Fibroblast of skin of abdomen (primary cell): Measurements from ENCODE around the gene NKD2.
A peak's percentile ranks its signal among the peaks of the same experiment; 100 is the strongest.
"Not testable (repeated sequence)": the region's sequence is repeated elsewhere in the genome, so short reads cannot be mapped to it uniquely, and the experiment has no call there.

Experiments used
- DNase-seq: peaks from one replicate; pipeline ENCODE4 v3.0.0-alpha.2; 2013

The NKD2 gene

DNA sequence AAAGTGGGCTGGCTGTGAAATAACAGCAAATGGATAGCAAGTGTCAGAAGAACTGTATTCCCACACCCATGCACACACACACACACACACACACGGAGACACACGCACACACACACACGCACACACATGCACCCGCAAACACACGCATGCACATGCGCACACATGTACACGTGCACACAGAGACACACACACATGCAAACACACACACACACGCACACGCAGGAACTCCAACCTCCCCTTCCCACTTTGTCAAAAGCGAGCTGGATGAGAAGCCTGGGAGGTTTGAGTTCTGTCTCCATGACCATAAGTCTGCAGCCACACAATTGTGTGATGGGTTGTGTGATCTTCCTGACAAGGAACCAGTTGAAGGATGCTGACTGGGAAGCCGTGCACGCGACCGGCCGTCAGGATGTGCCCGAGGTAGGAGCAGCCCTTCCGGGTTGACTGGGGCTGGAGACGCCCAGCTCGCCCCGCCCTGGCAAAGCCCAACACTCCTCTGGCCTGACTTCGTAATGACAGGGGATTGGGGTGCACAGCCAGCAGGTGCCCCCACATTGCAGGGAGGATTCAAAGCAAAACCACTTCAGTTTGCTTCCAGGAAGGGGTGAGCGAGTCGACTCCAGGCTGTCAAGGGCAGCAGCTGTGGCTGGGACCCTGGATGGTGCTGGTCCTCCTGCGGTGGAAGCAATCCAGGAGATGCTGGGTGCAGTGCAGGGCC lies 29.3 kb upstream of the NKD2 start:
- DNase-seq = no peak

DNA sequence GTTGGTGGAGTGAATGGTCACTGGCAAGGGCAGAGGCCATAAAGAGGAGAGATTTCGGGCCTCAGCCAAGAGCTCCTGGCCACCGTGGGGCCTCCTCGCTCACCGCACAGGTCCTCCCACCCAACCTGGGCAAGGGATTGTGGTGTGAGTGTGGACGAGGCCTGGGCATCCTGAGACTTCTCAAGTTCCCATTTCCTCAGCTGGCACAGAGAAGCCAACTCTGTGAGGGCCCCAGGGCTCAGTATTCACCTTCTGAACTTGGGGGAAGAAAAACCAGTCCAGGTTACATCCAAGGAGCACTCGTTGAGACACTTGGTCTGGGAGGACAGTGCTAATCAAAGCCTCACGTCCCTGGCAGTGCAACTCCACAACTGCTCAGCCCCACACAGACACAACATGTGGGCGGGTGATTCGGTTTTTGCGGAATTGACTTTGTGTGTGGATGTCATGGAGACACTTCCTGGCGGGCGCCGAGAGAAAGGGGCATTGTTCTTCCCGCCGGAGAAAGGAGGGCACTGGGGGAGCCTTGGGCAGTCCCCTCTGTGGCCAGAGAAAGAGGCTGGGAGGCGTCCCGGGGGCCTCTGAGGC lies 28.5 kb upstream of the NKD2 start:
- DNase-seq = no peak

DNA sequence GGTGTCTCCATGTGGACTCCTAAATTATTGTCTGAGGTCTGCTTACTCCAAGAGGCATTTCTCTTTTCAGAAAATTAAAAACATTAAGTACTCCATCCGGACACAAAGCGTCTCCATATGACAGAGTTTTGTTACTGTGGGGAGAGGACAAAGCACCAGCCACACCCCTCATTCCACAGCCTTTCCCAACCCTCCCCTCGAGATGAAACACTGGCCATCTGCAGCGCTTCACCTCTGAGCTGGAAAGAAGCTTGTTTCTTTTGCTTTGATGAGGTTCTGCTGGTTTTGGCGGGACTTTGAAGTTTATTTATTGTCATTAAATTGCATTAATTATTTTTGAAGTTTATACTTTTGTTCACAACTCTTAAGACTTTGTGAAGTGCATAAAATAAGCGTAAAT lies 27.6 kb upstream of the NKD2 start:
- peak; percentile 42 for DNase-seq

DNA sequence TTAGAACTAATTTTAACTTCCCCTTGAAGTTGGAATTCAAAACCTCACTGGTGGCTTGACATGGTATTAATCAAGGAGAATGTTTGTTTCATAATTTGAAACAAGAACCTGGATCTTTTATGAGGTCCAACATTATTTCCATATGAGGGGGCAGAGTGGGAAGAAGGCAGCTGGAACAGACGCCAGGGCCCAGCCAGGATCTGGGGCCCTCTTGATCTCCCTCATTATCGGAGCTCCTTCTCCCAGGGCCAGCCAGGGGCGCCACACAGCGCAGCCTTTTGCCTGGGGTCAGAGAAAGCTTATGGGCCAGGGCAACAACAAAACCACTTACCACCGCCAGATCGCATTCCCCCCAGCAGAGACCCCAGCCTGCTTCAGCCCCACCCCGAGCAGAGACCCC lies 27.1 kb upstream of the NKD2 start:
- no peak for DNase-seq

DNA sequence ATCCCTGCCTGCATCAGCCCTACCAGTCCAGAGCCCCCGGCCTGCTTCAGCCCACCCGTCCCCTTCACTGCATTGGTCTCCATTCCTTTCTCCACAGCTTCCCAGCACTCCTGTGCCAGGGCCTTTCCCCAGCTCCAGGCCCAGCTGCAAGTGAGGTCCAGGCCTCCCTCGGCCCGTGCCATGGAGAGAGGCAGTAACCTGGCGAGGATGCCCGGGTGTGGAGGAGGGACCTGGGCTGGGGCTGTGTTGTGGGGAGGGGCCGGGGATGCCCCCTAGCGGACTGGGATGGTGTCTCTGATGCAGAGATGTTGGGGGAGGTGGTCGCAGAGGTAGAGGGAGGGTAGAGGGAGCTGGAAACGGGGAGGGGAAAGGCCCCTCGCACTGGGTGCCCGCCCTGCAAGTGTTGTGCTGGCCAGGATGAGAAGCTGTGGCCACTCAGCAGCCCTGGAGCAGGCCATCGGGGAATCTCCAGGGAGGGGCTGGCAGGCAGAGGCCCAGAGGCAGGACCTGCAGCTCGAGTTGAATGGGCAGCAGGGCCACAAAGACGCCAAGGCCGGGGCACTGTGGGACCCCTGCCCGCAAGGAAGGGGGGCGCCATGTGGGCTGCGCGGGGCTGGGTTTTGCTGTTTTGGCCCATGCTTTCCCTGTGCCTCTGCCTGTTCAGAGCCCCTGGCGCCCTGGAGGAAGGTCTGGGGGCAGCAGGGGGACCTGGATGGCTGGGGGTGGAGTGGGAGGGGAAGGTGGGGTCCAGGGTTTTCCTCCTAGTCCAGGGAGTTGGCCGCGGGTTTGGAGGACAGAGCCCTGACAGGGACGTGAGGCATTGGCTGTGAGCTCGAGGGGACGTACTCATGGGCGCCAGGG lies 26.0 kb upstream of the NKD2 start:
- no peak for DNase-seq

DNA sequence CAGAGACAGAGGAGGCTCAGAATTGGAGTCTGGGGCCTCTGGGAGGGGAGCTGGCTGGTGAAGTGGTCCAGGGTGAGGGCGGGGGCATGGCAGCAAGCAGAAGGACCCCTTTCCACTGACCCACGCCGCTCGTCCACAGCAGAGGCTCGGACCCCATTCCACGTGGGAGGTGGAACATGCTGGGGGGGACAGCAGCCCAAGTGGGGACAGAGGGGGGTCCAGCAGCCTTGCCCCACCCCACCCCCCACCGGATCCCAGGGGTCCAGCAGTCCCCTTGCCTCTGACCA lies 25.4 kb upstream of the NKD2 start:
- DNase-seq = no peak

DNA sequence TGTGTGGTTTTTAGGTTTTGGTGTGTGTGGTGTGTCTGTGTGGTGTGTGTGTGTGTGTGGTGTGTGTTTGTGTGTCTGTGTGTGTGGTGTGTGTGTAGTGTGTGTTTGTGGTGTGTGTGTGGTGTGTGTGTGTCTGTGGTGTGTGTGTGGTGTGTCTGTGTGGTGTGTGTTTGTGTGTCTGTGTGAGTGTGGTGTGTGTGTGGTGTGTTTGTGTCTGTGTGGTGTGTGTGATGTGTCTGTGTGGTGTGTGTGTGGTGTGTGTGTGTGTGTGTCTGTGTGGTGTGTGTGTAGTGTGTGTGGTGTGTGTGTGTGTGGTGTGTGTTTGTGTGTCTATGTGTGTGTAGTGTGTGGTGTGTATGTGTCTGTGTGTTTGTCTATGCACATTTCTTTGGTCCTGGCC lies 25.0 kb upstream of the NKD2 start:
- no peak for DNase-seq

DNA sequence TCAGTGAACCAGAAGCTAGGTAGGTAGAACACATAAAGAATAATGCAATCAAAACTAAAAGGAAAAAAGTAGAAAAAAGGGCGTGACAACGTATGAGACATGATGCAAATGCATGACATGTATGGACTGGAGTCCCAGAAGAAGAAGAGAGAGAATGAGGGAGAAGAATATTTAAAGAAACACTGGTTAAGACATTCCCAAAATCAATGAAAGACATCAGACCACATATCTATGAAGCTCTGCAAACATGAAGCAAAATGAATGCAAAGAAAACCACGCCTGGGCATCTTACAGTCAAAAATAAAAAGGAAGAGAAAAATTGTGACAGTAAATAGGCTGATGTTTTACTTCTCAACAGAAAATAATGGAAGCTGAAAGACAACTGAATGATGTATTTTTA lies 23.8 kb upstream of the NKD2 start:
- DNase-seq = no peak

DNA sequence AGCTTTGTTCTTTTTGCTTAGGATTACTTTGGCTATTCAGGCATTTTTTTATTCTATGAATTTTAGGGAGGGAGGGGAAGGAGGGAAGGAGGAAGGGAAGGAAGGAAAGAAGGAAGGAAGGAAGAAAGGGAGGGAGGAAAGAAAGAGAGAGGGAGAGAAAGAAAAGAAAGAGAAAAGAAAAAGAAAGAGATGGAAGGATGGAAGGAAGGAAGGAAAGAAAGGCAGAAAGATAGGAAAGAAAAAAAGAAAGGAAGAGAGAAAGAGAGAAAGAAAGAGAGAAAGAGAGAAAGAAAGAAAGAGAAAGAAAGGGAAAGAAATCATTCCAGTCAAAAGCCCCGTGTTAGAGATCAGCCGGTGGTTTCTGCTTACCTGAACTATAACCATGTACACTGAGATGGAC lies 20.8 kb upstream of the NKD2 start:
- DNase-seq = no peak

DNA sequence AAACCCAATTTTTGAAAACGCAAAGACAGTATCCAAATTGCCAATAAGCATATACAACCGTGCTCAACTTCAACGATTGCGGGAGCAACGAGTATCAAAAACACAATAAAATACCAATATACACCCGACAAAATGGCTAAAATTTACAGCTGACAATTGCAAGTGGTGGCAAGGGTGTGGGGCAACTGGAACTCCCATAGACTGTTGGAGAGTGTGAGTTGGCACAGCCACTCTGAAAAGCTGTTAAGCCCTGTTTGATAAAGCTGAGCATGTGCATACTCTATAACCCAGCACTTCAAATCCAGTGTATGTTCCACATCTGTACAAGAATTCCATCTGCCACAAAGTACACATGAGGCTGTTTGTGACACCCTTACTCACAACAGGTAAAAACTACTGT lies 20.3 kb upstream of the NKD2 start:
- DNase-seq = no peak

DNA sequence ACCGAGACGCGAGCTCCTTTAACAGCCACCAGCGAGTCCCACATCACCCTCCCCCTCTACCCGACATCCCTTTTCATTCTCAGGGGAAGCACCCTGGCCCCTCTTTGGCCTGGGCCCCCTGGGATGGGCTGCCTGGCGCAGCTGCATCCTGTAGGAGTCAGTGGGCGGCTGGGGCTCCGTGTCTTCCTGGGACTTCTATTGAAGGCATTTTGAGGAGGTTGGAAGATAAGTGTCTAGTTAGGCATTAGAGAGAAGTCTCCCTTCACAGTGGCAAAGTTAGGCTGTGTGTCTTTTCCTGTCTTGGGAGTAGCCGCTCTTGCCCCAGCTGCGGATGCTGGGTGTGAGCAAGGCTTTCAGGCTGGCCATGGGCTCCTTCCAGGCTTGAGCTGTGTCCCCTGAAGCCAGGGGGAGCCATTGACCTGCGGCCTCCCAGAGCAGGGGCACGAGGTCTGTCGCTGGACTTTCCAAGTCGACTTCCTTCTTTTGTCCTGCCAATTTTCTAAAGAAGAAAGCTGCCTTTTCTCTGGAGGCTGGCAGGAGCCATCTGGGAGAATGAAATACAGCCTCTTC lies 18.6 kb upstream of the NKD2 start:
- no peak for DNase-seq

DNA sequence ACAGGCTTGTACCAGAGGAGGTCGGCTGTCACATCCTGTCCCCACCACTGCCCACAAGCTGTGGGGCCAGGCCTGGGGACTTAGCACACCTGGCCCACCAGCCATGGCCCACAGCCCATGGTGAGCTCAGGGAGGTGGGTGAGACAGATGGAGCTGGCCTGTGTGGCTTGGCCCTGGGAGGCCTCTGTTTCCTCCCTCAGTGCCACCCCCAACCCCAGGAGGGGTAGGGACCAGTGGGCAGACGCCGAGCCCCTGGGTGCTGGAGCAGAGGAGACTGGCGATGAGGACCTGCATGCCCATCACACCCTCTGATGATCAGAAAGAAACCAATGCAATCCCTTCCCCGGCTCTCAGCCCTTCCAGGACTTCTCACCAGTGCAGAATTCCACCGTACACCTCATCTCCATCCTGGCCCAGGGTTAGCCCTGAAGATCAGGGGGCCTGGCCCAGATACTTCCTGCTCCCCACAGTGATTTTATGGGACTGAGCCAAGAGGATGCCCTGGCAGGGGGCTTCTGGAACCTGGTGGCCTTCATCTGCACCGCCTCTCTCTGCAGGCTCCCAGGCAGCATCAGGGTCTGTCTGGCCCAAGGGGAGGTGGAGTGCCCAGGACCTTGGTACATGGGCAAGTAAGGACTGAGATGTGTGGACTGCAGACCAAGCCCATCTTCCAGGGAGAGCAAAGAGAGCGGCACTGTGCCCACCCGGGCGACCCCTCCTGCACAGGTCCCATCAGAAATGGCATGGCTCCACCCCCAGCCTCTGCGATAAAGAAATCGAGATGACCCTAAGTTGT lies 16.9 kb upstream of the NKD2 start:
- no peak for DNase-seq

DNA sequence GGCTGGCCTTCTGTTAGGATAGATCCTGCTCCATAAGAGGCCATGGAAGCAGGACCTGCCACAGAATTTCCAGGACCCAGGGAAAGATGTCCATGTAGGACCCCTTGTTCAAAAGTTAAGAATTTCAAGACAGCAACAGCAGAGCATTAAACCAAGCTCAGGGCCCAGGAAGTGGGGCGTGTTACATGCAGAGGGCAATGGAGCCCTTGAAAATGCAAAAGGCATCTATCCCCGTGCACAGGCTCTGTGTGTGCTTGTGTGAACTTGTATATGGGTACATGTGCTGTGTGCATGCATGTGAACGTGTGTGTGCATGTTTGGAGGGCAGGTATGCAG lies 14.4 kb upstream of the NKD2 start:
- DNase-seq = no peak

DNA sequence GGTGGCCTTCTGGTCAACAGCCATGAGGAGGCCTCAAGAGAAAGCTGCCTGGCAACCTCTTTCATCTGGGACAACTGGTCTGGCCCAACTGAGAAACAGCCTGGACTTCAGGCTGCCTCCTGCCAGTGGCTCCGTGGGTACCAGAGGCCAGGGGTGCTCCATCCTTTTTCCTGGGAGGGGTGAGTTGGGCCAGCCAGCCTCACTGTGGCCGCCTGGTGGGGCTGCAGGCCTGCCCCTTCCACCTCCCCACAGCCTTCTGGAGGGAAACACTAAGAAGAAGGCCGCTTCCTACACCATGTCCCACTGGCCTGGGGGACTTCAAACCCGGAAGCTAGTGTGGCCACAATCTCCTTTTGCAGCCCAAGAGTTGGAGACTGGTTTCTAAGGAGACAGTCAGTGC lies 13.8 kb upstream of the NKD2 start:
- DNase-seq = no peak

DNA sequence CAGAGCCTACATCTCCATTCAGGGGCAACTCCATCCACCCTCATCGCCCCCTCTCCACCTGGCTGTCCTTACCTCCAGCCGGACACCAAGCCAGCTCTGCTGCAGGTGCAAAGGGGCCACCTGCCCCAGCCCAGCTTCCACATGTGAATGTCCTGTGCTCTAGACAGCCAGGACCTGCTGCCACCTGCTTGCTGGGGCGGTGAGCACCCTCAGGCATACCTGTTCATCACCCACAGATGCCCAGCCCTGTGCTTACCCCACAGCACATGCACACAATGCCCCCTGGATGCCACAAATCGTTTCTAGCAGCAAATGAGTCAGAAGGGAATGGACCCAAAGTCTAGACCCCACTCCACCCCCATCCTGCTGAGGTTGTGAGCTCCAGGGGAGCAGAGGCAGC lies 13.3 kb upstream of the NKD2 start:
- no peak for DNase-seq

DNA sequence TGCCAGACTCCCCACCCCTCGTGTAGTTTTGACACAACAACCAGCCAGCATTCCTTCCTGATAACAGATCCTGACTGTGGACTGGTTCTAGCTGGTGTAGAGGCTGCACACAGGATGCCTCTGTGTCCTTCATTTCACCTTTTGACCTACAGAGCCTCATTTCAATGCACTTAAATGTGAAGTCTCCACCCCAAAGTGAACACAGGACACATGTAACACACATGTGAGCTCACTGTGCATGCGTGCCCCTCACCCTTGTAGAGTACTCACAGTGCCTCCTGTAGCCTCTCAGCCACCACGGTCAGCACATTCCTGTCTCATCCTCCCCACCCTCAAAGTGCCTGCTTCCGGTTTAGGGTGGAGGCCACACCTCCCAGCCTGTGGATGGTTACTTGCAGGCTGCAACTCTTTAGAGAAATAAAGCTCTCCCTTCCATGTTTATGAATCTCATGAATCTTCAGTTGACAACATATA lies 11.6 kb upstream of the NKD2 start:
- peak; percentile 34 for DNase-seq

DNA sequence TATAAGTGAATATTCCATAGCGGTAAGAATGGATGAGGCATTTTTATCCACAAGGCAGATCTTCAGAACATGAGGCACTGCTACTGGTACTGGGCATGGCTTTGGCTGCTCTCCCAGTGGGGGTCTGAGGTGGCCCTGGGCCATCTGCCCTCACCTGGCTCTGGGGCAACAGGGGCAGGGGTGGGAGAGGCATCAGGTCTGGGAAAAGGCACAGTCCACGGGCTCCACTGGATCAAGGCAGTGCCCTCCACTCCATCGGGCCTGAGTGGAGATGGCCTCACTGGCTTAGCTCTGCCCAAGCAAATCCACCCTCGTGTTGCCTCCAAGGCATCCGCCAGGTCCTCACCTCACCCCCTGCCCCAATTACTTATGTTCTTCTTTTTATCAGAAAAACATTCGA lies 10.9 kb upstream of the NKD2 start:
- DNase-seq = no peak

DNA sequence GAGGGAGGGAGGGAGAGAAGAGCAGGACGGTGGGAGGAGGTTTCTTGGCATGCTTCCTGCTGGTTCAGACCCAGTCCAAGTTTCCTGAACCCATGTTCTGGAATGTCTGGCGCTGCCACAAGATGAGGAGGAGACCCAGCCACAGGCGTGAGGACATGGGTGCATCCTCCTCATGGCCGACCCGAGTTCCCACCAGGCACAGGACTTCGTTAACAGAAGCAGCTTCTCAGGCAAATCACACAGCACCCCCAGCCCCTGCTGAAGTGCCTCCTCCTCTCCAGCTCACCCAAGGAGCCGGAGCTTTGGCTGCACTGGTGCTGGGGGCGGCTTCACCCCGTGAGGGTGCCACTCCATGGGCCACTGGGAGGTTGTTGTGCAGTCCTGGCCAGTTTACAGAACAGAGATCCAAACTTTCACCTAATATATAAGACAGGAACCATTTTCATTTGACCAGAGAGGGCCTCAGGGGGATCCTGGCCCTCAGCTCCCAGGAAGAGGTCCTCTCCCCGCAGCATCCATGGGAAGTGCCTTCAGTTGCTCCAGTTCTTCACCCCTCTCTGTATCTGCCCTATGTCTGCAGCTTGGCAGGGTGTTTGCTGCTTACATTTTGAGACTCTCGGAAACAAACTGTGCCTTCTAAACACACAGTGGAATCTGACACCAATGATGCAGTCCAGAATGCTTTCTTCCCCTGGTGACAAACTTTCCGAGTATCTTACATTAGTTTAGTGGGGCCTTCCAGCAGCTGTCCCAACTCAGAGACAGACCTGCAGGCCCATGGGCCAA lies 10.2 kb upstream of the NKD2 start:
- no peak for DNase-seq

DNA sequence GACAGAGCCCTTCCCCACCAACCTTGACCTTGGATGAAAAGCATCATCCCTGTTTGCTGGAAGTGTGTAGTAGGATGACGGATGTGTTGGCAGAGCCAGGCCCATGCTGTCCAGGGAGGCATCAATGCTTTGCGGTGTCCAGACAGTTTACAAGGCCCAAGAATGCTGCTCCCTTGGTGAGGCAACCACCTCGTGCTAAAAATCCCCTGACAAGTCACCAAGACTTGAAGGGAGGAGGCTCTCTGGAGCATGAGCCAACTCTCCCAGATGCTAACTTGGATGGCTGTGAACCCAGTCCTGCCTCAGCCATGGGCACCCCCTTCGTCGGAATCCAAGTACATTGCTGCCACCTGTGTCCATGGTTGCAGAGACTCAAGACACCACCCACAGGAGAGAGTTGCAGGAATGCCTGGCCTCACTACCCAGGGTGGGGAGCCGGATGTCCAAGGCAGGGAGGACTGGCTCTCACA lies 9.5 kb upstream of the NKD2 start:
- DNase-seq = no peak

DNA sequence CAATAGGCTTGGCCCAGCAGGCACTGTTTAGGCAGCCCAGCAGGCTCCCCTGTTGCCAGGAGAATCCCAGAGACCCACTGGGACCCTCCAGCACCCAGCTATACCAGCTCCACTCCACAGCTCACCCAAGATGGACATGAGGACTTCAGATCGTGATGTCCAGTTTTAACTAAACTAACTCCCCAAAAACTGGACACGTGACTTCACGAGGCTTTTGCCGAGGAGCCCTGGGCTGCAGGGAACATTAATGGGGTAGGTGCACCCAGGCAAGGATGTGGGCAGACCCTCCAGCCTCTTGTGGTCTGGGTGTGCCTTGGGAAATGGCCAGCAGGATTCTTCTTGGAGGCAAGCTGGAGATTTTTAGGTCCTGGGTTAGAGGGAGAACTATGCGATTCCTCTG lies 8.9 kb upstream of the NKD2 start:
- DNase-seq = no peak

DNA sequence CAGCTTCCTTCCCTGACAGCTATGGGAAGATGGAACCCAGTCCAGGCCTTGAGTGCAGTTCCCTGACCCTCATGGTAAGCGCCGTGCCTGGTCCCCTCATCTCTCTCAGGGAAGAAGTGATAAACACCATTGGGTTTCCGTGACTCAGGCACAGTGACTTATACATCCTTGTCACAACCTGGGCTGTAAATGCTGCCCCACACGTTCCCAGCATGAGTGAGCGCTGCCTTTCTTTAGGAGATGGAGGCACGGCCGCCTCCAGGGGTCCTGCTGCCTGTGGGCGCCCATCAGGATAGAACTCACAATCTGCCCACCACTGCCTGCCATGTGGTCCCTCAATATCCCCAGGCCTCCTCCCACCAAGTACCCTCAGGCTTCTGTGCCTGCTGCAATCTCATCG lies 8.3 kb upstream of the NKD2 start:
- DNase-seq = no peak

DNA sequence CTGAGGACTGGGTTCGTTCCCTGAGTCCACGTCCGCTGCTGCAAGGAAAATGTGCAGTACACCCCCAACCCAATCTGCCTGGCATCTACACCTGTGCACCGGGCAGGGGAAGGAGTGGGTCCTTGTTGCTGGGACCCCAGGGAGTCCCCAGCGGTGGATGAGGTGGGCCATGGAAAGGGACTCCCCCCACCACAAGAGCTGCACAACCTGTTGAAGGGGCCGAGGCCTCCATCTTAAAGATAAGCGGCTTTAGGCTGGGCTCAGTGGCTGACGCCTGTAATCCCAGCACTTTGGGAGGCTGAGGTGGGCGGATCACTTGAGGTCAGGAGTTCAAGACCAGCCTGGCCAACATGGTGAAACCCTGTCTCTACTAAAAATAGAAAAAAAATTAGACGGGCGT lies 7.8 kb upstream of the NKD2 start:
- DNase-seq = not testable (repeated sequence)
